PC-9 (cell line): ENCODE data around the gene PVALEF.

Source experiments
- EZH2 ChIP-seq: fragments of 200-600 bp; sonication (generic); IDR thresholded peaks from 2 replicates; pipeline ENCODE4 v1.8.0; 2017; ENCODE audit warnings: antibody characterized with exemption, low read depth
- TF ChIP-seq, protein P1 (sequence below): fragments of 200-600 bp; sonication (generic); conservative IDR thresholded peaks from 2 replicates; pipeline ENCODE4 v1.6.1; 2017; ENCODE audit warnings: mixed run types, antibody characterized with exemption, mild to moderate bottlenecking, moderate library complexity

DNA sequence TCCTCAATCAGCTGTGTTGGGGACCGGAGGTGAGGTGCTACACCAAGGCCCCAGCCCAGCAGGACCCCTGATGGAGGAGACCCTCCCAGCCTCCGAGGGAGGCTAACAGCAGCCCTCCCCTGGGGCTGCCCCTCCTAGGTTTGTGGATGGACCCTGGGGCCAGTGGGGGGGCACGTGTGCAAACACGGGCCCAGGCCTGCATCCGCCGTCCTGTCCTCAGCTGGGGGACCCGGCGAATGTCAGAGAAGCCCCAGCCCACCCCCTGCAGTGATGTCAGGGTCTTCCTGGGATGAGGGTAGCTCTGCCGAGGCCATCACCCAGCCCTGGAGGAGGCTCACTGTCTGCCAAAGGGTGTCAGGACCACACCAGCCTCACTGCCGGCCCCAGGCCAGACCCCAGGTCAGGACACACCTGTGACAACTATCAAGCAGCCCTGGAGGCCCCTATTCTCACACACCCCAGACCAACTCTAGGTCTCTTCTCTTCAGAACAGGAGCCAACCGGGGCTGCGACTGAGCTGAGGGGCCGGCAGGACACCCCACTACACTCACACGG is 30.7 kb downstream of the PVALEF start:
- TF ChIP-seq, protein P1, sequence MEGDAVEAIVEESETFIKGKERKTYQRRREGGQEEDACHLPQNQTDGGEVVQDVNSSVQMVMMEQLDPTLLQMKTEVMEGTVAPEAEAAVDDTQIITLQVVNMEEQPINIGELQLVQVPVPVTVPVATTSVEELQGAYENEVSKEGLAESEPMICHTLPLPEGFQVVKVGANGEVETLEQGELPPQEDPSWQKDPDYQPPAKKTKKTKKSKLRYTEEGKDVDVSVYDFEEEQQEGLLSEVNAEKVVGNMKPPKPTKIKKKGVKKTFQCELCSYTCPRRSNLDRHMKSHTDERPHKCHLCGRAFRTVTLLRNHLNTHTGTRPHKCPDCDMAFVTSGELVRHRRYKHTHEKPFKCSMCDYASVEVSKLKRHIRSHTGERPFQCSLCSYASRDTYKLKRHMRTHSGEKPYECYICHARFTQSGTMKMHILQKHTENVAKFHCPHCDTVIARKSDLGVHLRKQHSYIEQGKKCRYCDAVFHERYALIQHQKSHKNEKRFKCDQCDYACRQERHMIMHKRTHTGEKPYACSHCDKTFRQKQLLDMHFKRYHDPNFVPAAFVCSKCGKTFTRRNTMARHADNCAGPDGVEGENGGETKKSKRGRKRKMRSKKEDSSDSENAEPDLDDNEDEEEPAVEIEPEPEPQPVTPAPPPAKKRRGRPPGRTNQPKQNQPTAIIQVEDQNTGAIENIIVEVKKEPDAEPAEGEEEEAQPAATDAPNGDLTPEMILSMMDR: no peak
- TF ChIP-seq EZH2: no peak
